Measurements from ENCODE around the gene DIAPH2. TPM values are rescaled to one million over a fixed set of nuclear protein-coding genes. Genes with fewer than 3 reads are reported as not detected.

Gene DIAPH2
- polyA plus RNA-seq, 1 experiment, result 3.1 TPM

GRCh38 chrX:97372001-97372766 is 687.5 kb downstream of the DIAPH2 start:
- ChIA-PET POLR2A (interaction anchor here (0.5 kb wide), 1 partner anchor 604 kb away, joined by 3 read pairs; no protein-coding TSS in a partner anchor), CTCF (interaction anchor here (0.6 kb wide), 1 partner anchor 16 kb away, joined by 3 read pairs; no protein-coding TSS in a partner anchor)
- Histone ChIP-seq H3K27me3 (ENCODE audit: control insufficient read depth, insufficient read depth, low read length) (no peaks in the 10 kb centered on the region), H3K4me3 (ENCODE audit: low read depth, low read length) (no peak overlapping the region), H3K36me3 (ENCODE audit: control insufficient read depth, insufficient read depth, low read length) (no peaks in the 10 kb centered on the region)
- DNase-seq (ENCODE audit: low read depth), result no peak
- TF ChIP-seq CTCF (IDR thresholded peaks at IDR 0.05; ENCODE audit: insufficient read depth, low read depth, low read length), result no peak

DNA sequence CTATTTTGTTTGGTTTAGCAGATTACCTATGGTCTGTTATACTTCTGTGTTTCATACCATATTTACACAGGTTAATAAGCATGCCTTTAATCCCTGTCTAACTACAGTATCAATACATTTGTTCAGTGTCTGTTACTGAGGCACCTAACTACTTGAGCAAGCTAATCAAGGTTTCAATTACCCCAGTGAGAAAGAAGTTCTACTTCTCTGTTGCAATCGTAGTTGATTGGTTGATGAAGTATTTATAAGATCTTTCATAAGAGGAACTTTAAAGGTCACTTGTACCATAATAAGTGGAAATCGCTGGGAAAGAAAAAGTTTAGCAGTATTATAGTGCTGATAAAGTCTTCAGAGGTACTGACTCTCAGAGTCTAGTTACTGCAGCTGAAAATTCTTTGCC is 689.6 kb downstream of the DIAPH2 start:
- no peak for DNase-seq (ENCODE audit: low read depth)
- CTCF ChIA-PET, result no interaction called here
- no peaks in the 10 kb centered on the region for H3K27me3 ChIP-seq (ENCODE audit: control insufficient read depth, insufficient read depth, low read length)

GRCh38 chrX:97380200-97380599 is 695.6 kb downstream of the DIAPH2 start:
- no peak for DNase-seq (ENCODE audit: low read depth)
- ChIA-PET CTCF (no interaction called here), POLR2A (no interaction called here)
- TF ChIP-seq CTCF (IDR thresholded peaks at IDR 0.05; ENCODE audit: insufficient read depth, low read depth, low read length), result no peak
- Histone ChIP-seq H3K27me3 (ENCODE audit: control insufficient read depth, insufficient read depth, low read length) (no peaks in the 10 kb centered on the region), H3K4me3 (ENCODE audit: low read depth, low read length) (no peak overlapping the region), H3K36me3 (ENCODE audit: control insufficient read depth, insufficient read depth, low read length) (no peaks in the 10 kb centered on the region)

More for the DNA sequence above, 689.6 kb downstream of the DIAPH2 start:
- Histone ChIP-seq H3K36me3 (ENCODE audit: control insufficient read depth, insufficient read depth, low read length) (no peaks in the 10 kb centered on the region), H3K4me3 (ENCODE audit: low read depth, low read length) (no peak overlapping the region)
- no peak for TF ChIP-seq CTCF (IDR thresholded peaks at IDR 0.05; ENCODE audit: insufficient read depth, low read depth, low read length)
- POLR2A ChIA-PET, result no interaction called here

DNA sequence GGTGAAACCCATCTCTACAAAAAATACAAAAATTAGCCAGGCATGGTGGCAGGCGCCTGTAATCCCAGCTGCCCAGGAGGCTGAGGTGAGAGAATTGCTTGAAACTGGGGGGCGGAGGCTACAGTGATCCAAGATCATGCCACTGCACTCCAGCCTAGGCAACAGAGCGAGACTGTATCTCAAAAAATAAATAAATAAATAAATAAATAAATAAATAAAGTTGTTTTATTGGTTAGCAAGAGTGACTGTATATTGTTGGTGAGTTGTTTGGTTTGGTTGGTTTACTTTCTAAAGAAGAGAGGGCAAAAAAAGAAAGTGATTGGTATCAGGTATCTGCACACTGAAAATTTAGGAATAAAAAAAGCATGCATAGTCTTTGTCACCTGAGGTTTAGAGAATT is 700.0 kb downstream of the DIAPH2 start:
- DNase-seq (ENCODE audit: low read depth), result no peak
- no peak for TF ChIP-seq CTCF (IDR thresholded peaks at IDR 0.05; ENCODE audit: insufficient read depth, low read depth, low read length)
- no peak overlapping the region for H3K4me3 ChIP-seq (ENCODE audit: low read depth, low read length)
- no peaks in the 10 kb centered on the region for H3K27me3 ChIP-seq (ENCODE audit: control insufficient read depth, insufficient read depth, low read length)
- ChIA-PET CTCF (no interaction called here), POLR2A (no interaction called here)
- no peaks in the 10 kb centered on the region for H3K36me3 ChIP-seq (ENCODE audit: control insufficient read depth, insufficient read depth, low read length)

- Histone ChIP-seq H3K27me3 (ENCODE audit: control insufficient read depth, insufficient read depth, low read length) (no peaks in the 10 kb centered on the region), H3K4me3 (ENCODE audit: low read depth, low read length) (no peak overlapping the region), H3K36me3 (ENCODE audit: control insufficient read depth, insufficient read depth, low read length) (no peaks in the 10 kb centered on the region)
- POLR2A ChIA-PET, result no interaction called here
- CTCF ChIA-PET, result no interaction called here
- DNase-seq (ENCODE audit: low read depth), result no peak
- TF ChIP-seq CTCF (IDR thresholded peaks at IDR 0.05; ENCODE audit: insufficient read depth, low read depth, low read length), result no peak
Measured at GRCh38 chrX:97387004-97387403, 702.4 kb downstream of the DIAPH2 start.
